DND-41 (cell line): ENCODE results near the gene HAX1.

Experiments used
- ATAC-seq: fragments of 200-7000 bp; cut with Tn5 transposase; 3 replicates; pipeline ENCODE4 v1.9.1; 2021; ENCODE audit warnings: low read depth; ENCODE audit not compliant: insufficient read depth
- DNase-seq: peaks from one replicate; pipeline ENCODE4 v3.0.0-alpha.2; 2020
- H2AFZ ChIP-seq: 2 replicates; pipeline ENCODE4 v1.6.0; 2012; ENCODE audit warnings: low read depth, low read length
- H3K27ac ChIP-seq: 2 replicates; pipeline ENCODE4 v1.5.1; 2012; ENCODE audit warnings: low read length, inconsistent platforms
- H3K27me3 ChIP-seq: fragments of 200-600 bp; sonication (generic); 2 replicates; pipeline ENCODE4 v1.6.0; 2012; ENCODE audit warnings: low read length, mild to moderate bottlenecking, inconsistent platforms; ENCODE audit not compliant: insufficient read depth, poor library complexity
- H3K36me3 ChIP-seq: 2 replicates; pipeline ENCODE4 v1.5.1; 2012; ENCODE audit warnings: low read length, inconsistent platforms; ENCODE audit not compliant: insufficient read depth
- H3K4me1 ChIP-seq: 2 replicates; pipeline ENCODE4 v1.5.1; 2012; ENCODE audit warnings: mild to moderate bottlenecking, low read length; ENCODE audit not compliant: insufficient read depth
- H3K4me2 ChIP-seq: 2 replicates; pipeline ENCODE4 v1.6.0; 2012; ENCODE audit warnings: mild to moderate bottlenecking, moderate library complexity, low read length, inconsistent platforms; ENCODE audit not compliant: insufficient read depth
- H3K4me3 ChIP-seq, 2 experiments: fragments of 200-600 bp in 1 of 2; shearing (Covaris generic) in 1 of 2; 2 replicates each; pipeline ENCODE4 v1.5.1; 2012 to 2016; ENCODE audit warnings: inconsistent platforms in 2 of 2, low read length in 2 of 2, mild to moderate bottlenecking in 2 of 2, low read depth in 1 of 2, moderate library complexity in 1 of 2
- H3K79me2 ChIP-seq: 2 replicates; pipeline ENCODE4 v1.6.0; 2012; ENCODE audit warnings: low read length, inconsistent platforms; ENCODE audit not compliant: insufficient read depth
- H3K9ac ChIP-seq: 2 replicates; pipeline ENCODE4 v1.6.0; 2012; ENCODE audit warnings: low read depth, mild to moderate bottlenecking, inconsistent platforms, low read length, moderate library complexity
- H3K9me3 ChIP-seq: 2 replicates; pipeline ENCODE4 v1.5.1; 2012; ENCODE audit warnings: low read length, moderate library complexity, mild to moderate bottlenecking, inconsistent platforms; ENCODE audit not compliant: insufficient read depth, severe bottlenecking
- H4K20me1 ChIP-seq: 2 replicates; pipeline ENCODE4 v1.6.0; 2012; ENCODE audit warnings: low read length; ENCODE audit not compliant: insufficient read depth
- CTCF ChIP-seq: IDR thresholded peaks from 2 replicates; pipeline ENCODE4 v1.5.1; 2012; ENCODE audit warnings: borderline replicate concordance, low read length, moderate library complexity, mild to moderate bottlenecking; ENCODE audit not compliant: poor library complexity, severe bottlenecking; ENCODE audit errors: extremely low read depth
- EZH2 ChIP-seq: IDR thresholded peaks from 3 replicates; pipeline ENCODE4 v1.6.1; 2012; ENCODE audit warnings: borderline replicate concordance, low read depth, mild to moderate bottlenecking, moderate library complexity, low read length, inconsistent platforms; ENCODE audit not compliant: severe bottlenecking

HAX1 gene

GRCh38 chr1:154265586-154265985 lies 6.8 kb upstream of the HAX1 start:
- Histone ChIP-seq H2AFZ (no peak overlapping the region), H3K27me3 (no peaks in the 10 kb centered on the region), H3K27ac (no peak overlapping the region), H3K79me2 (no peaks in the 10 kb centered on the region), H3K9me3 (no peaks in the 10 kb centered on the region), H3K36me3 (peaks cover 79% of the 10 kb centered on the region), H3K4me1 (no peaks in the 10 kb centered on the region), H4K20me1 (peaks cover 7% of the 10 kb centered on the region; the same call in 1 of the 2 replicates), H3K9ac (no peak overlapping the region), H3K4me3 (no peak overlapping the region), H3K4me2 (no peak overlapping the region)
- DNase-seq (no peak), ATAC-seq (no peak)
- TF ChIP-seq CTCF (no peak), EZH2 (no peak)

- Histone ChIP-seq H3K4me3 (no peak overlapping the region; a peak in 1 of 4 replicates), H3K79me2 (peaks cover 15% of the 10 kb centered on the region), H3K27me3 (no peaks in the 10 kb centered on the region), H4K20me1 (no peaks in the 10 kb centered on the region), H3K36me3 (peaks cover 54% of the 10 kb centered on the region), H3K4me2 (peak overlapping the region; percentile 93; the same call in 1 of the 2 replicates), H3K9ac (no peak overlapping the region), H2AFZ (no peak overlapping the region), H3K27ac (no peak overlapping the region), H3K4me1 (peaks cover 26% of the 10 kb centered on the region), H3K9me3 (no peaks in the 10 kb centered on the region)
- DNase-seq (no peak), ATAC-seq (no peak)
- TF ChIP-seq CTCF: no peak
- no peak for TF ChIP-seq EZH2
These were observed 1.6 kb upstream of the HAX1 start for GRCh38 chr1:154270833-154271232.

- TF ChIP-seq EZH2 (no peak), CTCF (no peak)
- Histone ChIP-seq H3K36me3 (peaks cover 45% of the 10 kb centered on the region), H4K20me1 (no peaks in the 10 kb centered on the region), H3K9me3 (no peaks in the 10 kb centered on the region), H3K4me1 (peaks cover 26% of the 10 kb centered on the region), H2AFZ (peak overlapping the region; percentile 97), H3K27ac (peak overlapping the region; percentile 94), H3K4me3 (peak overlapping the region; percentile 98), H3K27me3 (no peaks in the 10 kb centered on the region), H3K79me2 (peaks cover 15% of the 10 kb centered on the region), H3K9ac (peak overlapping the region; percentile 95), H3K4me2 (peak overlapping the region; percentile 93)
- DNase-seq (no peak), ATAC-seq (no peak)
These were observed 652 bp downstream of the HAX1 start for GRCh38 chr1:154272999-154273563.
